Keratinocyte (primary cell): ENCODE measurements around the gene APOL1.

Experiments used
- CTCF ChIP-seq, 3 experiments: IDR thresholded peaks in 1 of 3; conservative IDR thresholded peaks in 1 of 3; optimal IDR thresholded peaks in 1 of 3; 2 replicates in 2 of 3; 3 replicates in 1 of 3; pipeline versions ENCODE3 to v1.5.1; 2011; ENCODE audit warnings: low read length in 3 of 3, mild to moderate bottlenecking in 3 of 3, moderate library complexity in 2 of 3, control low read depth in 1 of 3, inconsistent platforms in 1 of 3; ENCODE audit not compliant: insufficient read depth in 2 of 3; ENCODE audit errors: extremely low read depth in 1 of 3
- EZH2 ChIP-seq: IDR thresholded peaks from one replicate; pipeline ENCODE4 v1.6.1; 2012; ENCODE audit warnings: inconsistent platforms, mild to moderate bottlenecking, low read length, moderate library complexity

DNA sequence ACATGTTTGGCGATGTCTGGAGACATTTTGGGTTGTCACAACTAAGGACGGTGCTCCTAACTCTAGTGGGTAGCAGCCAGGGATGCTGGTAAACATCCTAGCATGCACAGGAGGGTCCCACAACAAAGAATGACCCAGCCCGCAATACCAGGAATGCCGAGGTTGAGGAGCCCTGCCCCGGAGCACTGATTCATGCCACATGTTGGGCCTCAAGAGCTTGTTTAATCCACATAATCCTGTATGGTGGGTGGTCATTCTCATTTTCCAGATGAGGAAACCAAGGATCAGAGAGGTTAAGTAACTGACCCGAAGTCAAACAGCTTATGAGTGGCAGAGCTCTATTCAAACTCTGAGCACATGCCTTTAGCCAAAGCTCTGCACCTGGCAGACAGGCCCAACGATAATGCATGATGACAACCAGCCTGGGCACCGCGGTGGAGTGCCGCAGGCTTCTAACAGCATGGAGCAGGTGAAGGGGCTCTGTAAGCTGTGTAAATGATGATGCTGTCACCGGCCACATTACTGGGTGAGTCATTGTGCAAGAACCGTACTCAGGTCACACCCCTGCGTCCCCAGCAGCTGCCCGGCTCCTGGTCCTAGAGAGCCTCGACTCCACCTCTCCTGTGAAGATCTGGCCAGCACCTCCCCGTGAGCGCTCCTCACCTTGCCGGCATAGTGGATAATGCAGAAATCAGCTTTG, 58.6 kb downstream of the APOL1 start:
- TF ChIP-seq CTCF (optimal IDR thresholded peaks at IDR 0.05 in 1 of 3, IDR thresholded peaks at IDR 0.05 in 1 of 3, conservative IDR thresholded peaks at IDR 0.05 in 1 of 3; ENCODE audit: extremely low read depth in 1 of 3, insufficient read depth in 2 of 3, low read length in 3 of 3) (no peak), EZH2 (no peak)
